ENCODE measurements around the gene P2RX4.

GRCh38 chr12:121232977-121233627 lies 23.2 kb downstream of the P2RX4 start:
- no peak for TF ChIP-seq CTCF (IDR thresholded peaks at IDR 0.05)
- TF ChIP-seq POLR2A (IDR thresholded peaks at IDR 0.05), result no peak

Data from tibial nerve (tissue), 3 donors.